HG03159 (cell line): ENCODE data around the gene JSRP1.

Source experiments
- ATAC-seq: cut with Tn5 transposase; IDR thresholded peaks from one replicate; pipeline ENCODE4 v1.9.1; 2021; ENCODE audit warnings: mild to moderate bottlenecking, moderate library complexity; ENCODE audit not compliant: unreplicated experiment

JSRP1 gene

DNA sequence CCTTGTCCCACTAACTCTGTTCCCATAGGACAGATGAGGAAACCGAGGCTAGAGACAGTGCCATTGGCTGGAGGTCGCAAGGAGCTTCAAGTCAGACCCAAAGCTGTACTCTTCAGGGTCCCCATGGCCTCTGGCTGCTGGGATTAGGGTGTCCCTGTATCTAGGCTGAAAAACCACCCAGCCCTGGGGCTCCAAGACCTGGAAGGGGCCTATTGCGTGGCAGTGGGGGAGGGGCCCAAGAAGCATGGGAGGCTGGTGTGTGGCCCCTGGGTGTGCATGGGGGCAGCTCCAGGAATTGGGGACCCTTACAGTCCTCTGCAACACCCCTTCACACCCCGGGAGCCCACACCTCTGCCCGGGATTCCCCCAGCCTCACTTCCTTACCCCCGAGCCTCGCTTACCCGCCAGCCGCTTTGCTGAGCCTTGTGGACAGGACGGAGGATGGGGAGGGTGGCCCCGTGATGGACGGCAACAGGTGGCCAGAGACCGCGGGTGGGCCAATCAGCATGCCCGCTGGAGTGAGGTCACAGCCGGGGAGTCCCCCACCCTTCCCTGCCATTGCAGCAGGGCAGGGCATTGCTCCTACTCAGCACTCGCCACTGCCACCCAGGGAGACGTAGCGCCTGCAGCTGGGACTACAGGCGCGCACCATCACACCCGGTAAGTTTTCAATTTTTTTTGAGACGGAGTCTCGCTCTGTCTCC is at the start of gene JSRP1:
Gene JSRP1, minus strand, starts transcription at position 436 of the 704 bp plus-strand sequence. CDS start 1,103 bp downstream, outside the sequence.
- no peak for ATAC-seq

DNA sequence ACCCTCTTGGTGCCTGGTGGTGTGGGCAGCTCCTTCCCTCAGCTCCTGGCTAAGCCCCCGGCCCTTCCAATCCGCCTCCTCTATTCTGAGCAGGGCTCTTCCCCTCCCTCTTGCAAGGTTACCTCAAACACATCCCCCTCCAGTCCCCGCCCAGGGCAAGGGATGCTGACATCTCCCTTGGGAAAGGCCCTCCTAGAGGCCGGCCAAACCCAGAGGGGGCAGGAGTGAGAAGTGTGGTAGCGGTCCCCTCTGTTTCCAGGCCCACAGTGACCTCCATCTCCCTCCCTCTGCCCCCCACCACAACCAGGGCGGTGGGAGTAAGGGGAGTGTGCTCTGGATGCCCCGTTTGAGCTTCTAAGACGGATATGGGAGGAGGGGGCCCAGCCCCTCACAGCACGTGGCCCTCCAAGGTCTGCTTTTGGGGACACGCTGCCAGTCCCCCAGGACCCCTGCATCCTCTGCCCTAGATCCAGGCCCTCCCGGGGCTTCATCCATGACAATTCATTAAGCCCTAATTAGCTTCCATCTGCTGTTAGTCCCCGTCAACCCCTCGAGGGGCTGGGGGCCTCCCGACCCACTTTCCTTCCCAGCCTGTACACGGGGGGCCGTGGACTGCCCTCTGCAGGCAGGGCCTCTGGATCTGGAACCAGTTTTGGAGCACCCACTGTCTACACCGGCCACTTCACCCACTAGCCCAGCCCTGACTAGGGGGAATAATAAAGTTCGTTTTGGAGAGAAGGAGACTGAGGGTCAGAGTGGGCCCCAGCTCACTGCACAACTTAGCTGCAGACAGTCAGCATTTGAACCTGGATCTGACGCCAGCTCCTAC is 49.4 kb upstream of the JSRP1 start:
- ATAC-seq = no peak

DNA sequence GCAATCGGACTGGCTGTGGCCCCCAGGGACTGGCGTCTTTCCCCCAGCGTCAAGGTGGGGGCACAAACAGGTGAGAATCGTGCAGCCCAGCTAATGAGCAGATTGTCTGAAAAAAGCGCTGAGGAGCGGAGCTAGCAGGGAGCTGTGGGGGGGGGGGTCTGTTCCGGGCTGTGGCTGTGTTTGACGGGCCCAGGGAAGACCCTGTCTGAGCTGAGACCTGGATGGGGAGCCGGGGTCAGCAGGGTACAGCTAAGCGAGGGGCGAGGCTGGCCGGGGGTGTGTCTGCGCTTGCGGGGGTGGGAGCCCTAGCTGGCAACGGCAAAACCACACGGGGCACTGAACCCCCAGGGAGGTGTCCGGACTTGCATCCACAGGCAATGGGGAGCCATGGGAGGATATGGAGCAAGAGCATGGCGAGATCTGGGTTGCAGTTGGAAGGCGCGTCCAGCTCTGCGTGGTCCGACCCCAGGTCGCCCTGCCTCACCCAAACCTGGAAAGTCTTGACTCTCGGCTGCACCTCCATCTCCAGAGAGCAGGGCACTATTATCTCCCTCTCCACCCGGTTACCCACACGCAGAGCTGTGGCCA is 47.1 kb upstream of the JSRP1 start:
- no peak for ATAC-seq

DNA sequence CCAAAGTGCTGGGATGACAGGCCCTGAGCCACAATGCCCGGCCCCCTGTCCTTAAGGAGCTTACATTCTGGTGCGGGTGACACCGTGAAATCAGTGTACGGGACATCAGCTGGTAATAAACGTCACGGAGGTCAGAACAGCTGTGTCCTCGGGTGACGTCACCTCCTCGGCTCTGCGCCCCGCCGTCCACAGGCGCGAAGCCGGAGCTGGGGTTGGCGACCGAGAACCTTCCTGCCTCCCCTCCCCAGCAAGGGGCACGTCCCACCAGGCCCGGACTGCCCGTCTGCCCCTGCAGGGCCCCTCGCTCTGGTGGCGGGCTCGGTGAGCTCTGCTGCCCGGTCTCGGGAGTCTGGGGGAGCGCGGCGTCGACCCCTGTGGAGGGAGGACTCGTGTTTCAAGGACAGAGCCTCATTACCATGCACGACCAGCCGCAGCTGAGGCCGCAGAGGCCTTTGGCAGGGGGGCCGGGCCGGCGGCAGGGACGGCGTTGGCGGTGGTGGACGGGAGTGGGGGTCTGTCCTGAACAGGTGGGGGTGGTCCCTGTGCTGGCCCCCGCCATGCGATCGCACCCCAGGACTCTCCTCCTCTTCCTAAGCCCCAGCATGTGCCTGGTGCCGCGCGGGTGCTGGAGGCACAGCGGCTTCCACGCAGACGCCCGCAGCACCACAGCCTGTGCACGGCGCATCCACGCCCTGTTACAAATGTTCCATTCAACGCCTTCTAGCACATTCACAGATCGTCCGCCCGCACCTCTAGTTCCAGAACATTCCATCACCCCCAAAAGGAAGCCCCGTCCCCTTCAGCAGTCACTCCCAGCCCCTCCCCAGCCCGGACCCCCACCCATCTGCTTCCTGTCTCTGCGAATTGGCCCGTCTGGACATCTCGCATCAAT is 46.3 kb upstream of the JSRP1 start:
- ATAC-seq = no peak

DNA sequence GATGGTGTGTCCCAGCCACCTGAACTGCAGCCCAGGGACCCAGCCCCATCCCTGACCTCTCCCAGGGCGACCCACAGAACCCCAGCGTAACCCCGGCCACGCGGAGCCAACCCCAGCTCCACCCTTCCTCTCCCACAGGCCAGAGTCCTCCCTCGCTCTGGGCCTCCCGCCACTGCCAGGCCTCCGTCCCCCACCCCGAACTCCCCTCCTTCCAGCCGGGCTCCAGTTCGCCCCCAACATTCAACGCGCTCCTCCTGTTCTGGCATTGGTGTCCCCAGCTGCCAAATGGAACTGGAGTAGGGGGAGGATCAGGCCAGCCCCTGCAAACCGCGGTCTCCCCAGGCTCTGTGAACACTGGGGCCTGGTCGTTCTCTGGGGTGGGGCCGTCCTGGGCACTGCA is 44.3 kb upstream of the JSRP1 start:
- ATAC-seq = no peak

GRCh38 chr19:2296141-2296540 is 39.9 kb upstream of the JSRP1 start:
- no peak for ATAC-seq

- no peak for ATAC-seq
Observed at GRCh38 chr19:2294687-2295335, 38.6 kb upstream of the JSRP1 start.

- ATAC-seq = no peak
Observed at GRCh38 chr19:2291185-2291751, 35.1 kb upstream of the JSRP1 start.

DNA sequence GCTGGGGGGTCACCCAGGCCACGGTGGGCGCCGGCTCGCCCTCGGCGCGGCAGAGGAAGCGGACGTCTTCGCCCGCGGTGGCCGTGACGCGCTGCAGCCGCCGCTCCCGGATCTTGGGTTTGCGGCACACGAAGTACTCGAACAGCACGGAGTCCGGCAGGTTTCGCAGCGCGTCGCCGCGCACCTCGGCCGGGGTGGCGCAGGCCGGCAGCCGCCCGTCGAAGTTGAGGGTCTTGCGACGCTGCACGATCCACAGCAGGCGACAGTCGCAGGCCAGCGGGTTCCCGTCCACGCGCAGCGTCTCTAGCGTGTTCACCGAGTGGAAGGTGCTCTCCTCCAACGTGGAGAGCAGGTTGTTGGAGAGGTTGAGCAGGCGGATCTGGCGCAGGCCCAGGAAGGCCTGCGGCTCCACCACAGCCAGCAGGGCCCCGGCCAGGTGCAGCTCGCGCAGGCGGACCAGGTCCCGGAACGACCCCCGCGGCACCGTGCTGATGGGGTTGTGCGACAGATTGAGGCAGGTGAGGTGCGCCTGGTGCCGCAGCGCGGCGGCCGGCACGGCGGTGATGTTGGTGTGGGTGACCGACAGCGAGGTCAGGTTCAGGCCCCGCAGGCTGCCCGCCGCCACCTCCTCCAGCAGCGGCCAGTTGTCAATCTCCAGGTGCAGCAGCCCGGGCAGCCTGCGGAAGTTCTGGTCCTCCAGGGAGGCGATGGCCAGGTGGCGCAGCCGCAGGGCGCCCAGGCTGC is 34.4 kb upstream of the JSRP1 start:
- ATAC-seq = no peak

GRCh38 chr19:2289714-2290435 is 33.7 kb upstream of the JSRP1 start:
- ATAC-seq = no peak

GRCh38 chr19:2288818-2289713 is 32.8 kb upstream of the JSRP1 start:
- ATAC-seq = no peak

- no peak for ATAC-seq
Observed at GRCh38 chr19:2288338-2288817, 32.2 kb upstream of the JSRP1 start.

DNA sequence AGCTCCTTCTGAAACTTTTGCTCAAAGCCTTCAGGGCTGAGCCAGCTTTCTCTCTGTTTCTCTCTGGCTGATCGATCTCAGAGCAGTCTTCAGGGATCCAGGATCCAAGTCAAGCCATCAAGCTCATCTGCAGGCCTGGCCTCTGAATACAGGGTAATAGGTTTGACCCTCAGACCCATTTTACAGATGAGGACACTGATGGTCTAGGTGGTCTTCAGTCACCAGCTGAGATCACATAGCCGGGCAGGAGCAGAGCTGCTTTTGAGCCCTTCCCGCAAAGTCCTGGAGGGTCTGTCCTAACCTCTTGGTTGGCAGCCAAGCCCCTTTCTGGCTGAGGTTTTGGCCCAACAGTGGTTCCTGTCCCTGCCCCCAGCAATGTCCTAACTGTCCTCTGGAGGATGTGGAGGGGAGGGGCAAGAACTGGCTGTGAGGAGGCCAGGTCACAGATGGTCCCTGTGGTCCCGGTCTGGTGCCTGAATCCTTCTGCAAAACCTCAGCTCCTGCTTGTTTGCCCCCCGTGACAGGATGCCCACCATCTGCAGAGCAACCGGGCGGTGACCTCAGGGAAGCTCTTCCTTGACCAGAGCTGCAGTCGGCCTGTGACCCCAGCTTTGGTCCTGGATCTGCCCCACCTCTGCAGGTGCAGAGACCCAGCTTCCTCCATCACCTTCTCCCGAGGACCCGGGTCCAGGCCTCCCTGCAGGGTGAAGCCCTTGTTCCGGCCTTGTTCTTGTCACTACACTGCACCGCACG is 31.5 kb upstream of the JSRP1 start:
- no peak for ATAC-seq

DNA sequence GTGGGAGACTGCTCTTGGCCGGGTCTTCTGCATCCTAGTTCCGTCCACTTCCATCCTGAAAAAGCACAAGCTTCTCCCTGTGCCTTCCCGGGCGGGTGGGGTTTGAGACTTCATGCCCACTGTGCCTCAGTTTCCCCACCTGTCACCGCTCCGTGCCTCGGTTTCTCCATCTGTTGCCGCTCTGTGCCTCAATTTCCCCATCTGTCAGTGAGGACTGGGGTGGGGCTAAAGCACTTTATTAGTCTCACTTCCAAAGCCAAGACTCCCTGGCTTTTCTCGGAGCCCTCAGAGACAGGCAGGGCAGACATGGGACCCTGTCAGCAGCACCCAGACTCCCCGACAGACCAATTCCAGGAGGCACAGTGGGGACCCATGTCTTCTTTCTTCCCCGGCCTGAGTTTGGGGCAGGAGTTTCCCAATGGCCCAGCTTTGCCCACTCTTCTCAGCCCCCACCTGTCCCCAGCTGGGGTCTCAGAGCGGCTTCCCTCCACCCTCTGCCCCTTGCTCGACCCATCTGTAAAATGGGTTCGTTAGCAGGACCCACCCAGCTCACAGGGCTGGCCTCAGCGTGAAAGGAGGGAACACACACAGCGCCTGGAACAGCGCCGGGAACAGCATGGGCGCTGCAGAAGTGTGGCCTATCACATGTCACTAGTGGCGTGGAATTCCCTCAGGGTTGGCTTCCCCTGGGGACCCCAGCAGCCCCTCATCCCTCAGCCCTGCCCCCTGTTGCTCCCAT is 30.4 kb upstream of the JSRP1 start:
- no peak for ATAC-seq

DNA sequence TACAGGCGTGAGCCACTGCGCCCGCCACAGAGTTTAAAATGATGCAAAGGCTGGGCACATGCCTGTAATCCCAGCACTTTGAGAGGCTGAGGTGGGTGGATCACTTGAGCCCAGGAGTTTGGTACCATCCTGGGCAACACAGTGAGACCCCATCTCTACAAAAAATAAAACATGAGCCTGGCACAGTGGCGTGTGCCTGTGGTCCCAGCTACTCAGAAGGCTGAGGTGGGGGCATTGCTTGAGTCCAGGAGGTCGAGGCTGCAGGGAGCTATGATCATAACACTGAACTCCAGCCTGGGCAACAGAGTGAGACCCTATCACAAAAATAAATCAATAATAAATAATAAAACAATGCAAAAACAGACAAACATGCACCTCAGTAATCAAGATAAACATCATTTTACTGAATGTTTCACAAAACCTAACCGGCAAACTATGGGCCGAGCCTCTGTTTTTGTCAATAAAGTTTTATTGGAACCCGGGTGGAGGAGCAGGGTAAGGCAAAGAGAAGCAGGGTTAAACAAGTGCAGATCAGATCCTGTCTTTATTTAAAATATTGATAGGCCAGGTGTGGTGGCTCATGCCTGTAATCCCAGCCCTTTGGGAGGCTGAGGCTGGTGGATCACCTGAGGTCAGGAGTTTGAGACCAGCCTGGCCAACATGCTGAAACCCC is 27.8 kb upstream of the JSRP1 start:
- no peak for ATAC-seq

GRCh38 chr19:2282862-2283237 is 26.6 kb upstream of the JSRP1 start:
- no peak for ATAC-seq
